A549 (cell line): ENCODE results near the gene NARS2. TPM values are rescaled to one million over a fixed set of nuclear protein-coding genes. Genes with fewer than 3 reads are reported as not detected.

Experiments
- ATAC-seq, 2 experiments: fragments of 200-7000 bp in 1 of 2; fragments of >200 bp in 1 of 2; cut with Nextera tagmentation in 1 of 2; cut with Tn5 transposase in 1 of 2; 3 replicates each; pipeline versions ENCODE4 v1.8.0 to v1.9.1; 2018 to 2020; ENCODE audit warnings: mild to moderate bottlenecking in 1 of 2, moderate library complexity in 1 of 2
- CTCF ChIA-PET: fragments of 300-600 bp; sonication (Branson Sonifier 250); formaldehyde crosslinking; extraction: SDS; loops from one replicate; lab custom pipeline; 2021; ENCODE audit warnings: antibody characterized with exemption, inconsistent platforms; lab: Yijun Ruan, JAX
- POLR2A ChIA-PET: fragments of 350-600 bp; formaldehyde crosslinking; extraction: SDS; loops from one replicate; lab custom pipeline; 2021; ENCODE audit warnings: antibody characterized with exemption, inconsistent platforms; lab: Yijun Ruan, JAX
- DNase-seq, 2 experiments: peaks; one replicate each; pipeline versions ENCODE4 v3.0.0 to v3.0.0-alpha.2; 2011 to 2016; ENCODE audit warnings: low read depth in 1 of 2, low spot score in 1 of 2
- FAIRE-seq: peaks from 2 replicates; lab custom pipeline; 2011; peaks lifted over from hg19 to GRCh38; lab: Jason Lieb, UNC
- H3K27ac ChIP-seq, 2 experiments: fragments of >200 bp; sonication (Bioruptor Twin); formaldehyde crosslinking; 3 replicates each; pipeline ENCODE4 v1.5.1; 2016 to 2017
- H3K4me1 ChIP-seq: fragments of >200 bp; sonication (Bioruptor Twin); formaldehyde crosslinking; 3 replicates; pipeline ENCODE4 v1.6.1; 2016
- H3K4me2 ChIP-seq: fragments of >200 bp; sonication (Bioruptor Twin); formaldehyde crosslinking; 3 replicates; pipeline ENCODE4 v1.6.1; 2016
- H3K4me3 ChIP-seq: fragments of >200 bp; sonication (Bioruptor Twin); formaldehyde crosslinking; 3 replicates; pipeline ENCODE4 v1.5.1; 2016
- H3K9me3 ChIP-seq: fragments of >200 bp; sonication (Bioruptor Twin); formaldehyde crosslinking; 3 replicates; pipeline ENCODE4 v1.6.1; 2016
- CHD2 ChIP-seq: fragments of 150-350 bp; IDR thresholded peaks from 2 replicates; pipeline ENCODE4 v1.6.1; 2014; ENCODE audit warnings: low read length; ENCODE audit not compliant: partially characterized antibody
- CHD4 ChIP-seq: fragments of 200-600 bp; sonication (generic); IDR thresholded peaks from 2 replicates; pipeline ENCODE4 v1.6.1; 2016; ENCODE audit warnings: antibody characterized with exemption, mild to moderate bottlenecking, borderline replicate concordance
- EHF ChIP-seq: fragments of 250-450 bp; sonication (Bioruptor Pico); IDR thresholded peaks from 2 replicates; pipeline ENCODE4 v1.5.0; 2020; ENCODE audit warnings: mild to moderate bottlenecking
- EP300 ChIP-seq, 2 experiments: fragments of >200 bp; sonication (Bioruptor Twin); formaldehyde crosslinking; IDR thresholded peaks; 2 replicates in 1 of 2; 3 replicates in 1 of 2; pipeline ENCODE4 v1.6.1; 2016 to 2017
- HEYL ChIP-seq: fragments of 250-450 bp; sonication (Bioruptor Pico); IDR thresholded peaks from 2 replicates; pipeline ENCODE4 v1.8.0; 2021; ENCODE audit warnings: mild to moderate bottlenecking, moderate library complexity
- HOXB5 ChIP-seq: fragments of 250-450 bp; sonication (Bioruptor Pico); IDR thresholded peaks from 2 replicates; pipeline ENCODE4 v1.5.0; 2020; ENCODE audit warnings: mild to moderate bottlenecking, moderate library complexity
- JUN ChIP-seq, 2 experiments: fragments of >200 bp; sonication (Bioruptor Twin); formaldehyde crosslinking; IDR thresholded peaks; 2 replicates in 1 of 2; 3 replicates in 1 of 2; pipeline ENCODE4 v1.6.1; 2016 to 2017
- KDM5A ChIP-seq: fragments of 200-600 bp; sonication (generic); IDR thresholded peaks from 2 replicates; pipeline ENCODE4 v1.6.1; 2016; ENCODE audit warnings: antibody characterized with exemption, mild to moderate bottlenecking
- NR3C1 ChIP-seq: fragments of >200 bp; sonication (Bioruptor Twin); formaldehyde crosslinking; IDR thresholded peaks from 3 replicates; pipeline ENCODE4 v1.6.1; 2017
- POLR2AphosphoS2 ChIP-seq: conservative IDR thresholded peaks from 2 replicates; pipeline ENCODE4 v1.6.1; 2012; ENCODE audit warnings: low read length, improper control_type of control experiment, inconsistent platforms
- RAD21 ChIP-seq, 2 experiments: fragments of >200 bp in 1 of 2; sonication (Bioruptor Twin) in 1 of 2; formaldehyde crosslinking in 1 of 2; IDR thresholded peaks in 1 of 2; conservative IDR thresholded peaks in 1 of 2; 2 replicates in 1 of 2; 3 replicates in 1 of 2; pipeline ENCODE4 v1.6.1; 2012 to 2018; ENCODE audit warnings: inconsistent platforms in 1 of 2
- RNF2 ChIP-seq: fragments of 200-600 bp; sonication (generic); IDR thresholded peaks from 2 replicates; pipeline ENCODE4 v1.6.1; 2016; ENCODE audit warnings: low read depth, mild to moderate bottlenecking, antibody characterized with exemption, moderate library complexity, borderline replicate concordance
- TFCP2L1 ChIP-seq: fragments of 250-450 bp; sonication (Bioruptor Pico); IDR thresholded peaks from 2 replicates; pipeline ENCODE4 v1.5.0; 2021; ENCODE audit warnings: mild to moderate bottlenecking
- TP53 ChIP-seq: fragments of 250-450 bp; sonication (Bioruptor Pico); IDR thresholded peaks from 2 replicates; pipeline ENCODE4 v1.5.0; 2021; ENCODE audit warnings: mild to moderate bottlenecking, moderate library complexity
- ZNF302 ChIP-seq: fragments of 250-450 bp; sonication (Bioruptor Pico); IDR thresholded peaks from 2 replicates; pipeline ENCODE4 v1.9.0; 2021; ENCODE audit warnings: inconsistent platforms, mild to moderate bottlenecking, moderate library complexity
- WGBS: methylation state at CpG from one replicate; pipeline ENCODE4 v1.1.6; 2017; ENCODE audit errors: missing lambda C conversion rate; 5-methylcytosine and 5-hydroxymethylcytosine counted together
- polyA plus RNA-seq, 4 experiments: library from polyadenylated mRNA; depleted of rRNA in 3 of 4; stranded (reverse); fragments of >200 nt; fragmentation: RNase III in 1 of 4; extraction: RNeasy Plus Mini Kit Qiagen cat#74134 plus additional on column Dnase treatment in 1 of 4; gene quantifications; 2 replicates in 3 of 4; 3 replicates in 1 of 4; pipeline ENCODE4 v1.2.3, GENCODE V29; 2011 to 2017
- TF ChIP-seq, protein P1 (sequence below): fragments of 250-450 bp; sonication (Bioruptor Pico); IDR thresholded peaks from 2 replicates; pipeline ENCODE4 v1.5.0; 2021; ENCODE audit warnings: mild to moderate bottlenecking, moderate library complexity, borderline replicate concordance
- TF ChIP-seq, protein P2 (sequence below): fragments of 150-350 bp; IDR thresholded peaks from 2 replicates; pipeline ENCODE4 v1.6.1; 2014; ENCODE audit warnings: low read depth, mild to moderate bottlenecking, low read length
- TF ChIP-seq, protein P3 (sequence below): fragments of 250-450 bp; sonication (Bioruptor Pico); IDR thresholded peaks from 2 replicates; pipeline ENCODE4 v1.5.0; 2020; ENCODE audit warnings: low read depth, mild to moderate bottlenecking, moderate library complexity
- TF ChIP-seq, protein P4 (sequence below): IDR thresholded peaks from 2 replicates; pipeline ENCODE4 v1.6.1; 2012; ENCODE audit warnings: low read depth, borderline replicate concordance
- TF ChIP-seq, protein P5 (sequence below): IDR thresholded peaks from 2 replicates; pipeline ENCODE4 v1.6.1; 2012

The NARS2 gene
- polyA plus RNA-seq, 2 of the 4 experiments (the other 2 are of a cell fraction), result 29.7 to 57.7 TPM

DNA sequence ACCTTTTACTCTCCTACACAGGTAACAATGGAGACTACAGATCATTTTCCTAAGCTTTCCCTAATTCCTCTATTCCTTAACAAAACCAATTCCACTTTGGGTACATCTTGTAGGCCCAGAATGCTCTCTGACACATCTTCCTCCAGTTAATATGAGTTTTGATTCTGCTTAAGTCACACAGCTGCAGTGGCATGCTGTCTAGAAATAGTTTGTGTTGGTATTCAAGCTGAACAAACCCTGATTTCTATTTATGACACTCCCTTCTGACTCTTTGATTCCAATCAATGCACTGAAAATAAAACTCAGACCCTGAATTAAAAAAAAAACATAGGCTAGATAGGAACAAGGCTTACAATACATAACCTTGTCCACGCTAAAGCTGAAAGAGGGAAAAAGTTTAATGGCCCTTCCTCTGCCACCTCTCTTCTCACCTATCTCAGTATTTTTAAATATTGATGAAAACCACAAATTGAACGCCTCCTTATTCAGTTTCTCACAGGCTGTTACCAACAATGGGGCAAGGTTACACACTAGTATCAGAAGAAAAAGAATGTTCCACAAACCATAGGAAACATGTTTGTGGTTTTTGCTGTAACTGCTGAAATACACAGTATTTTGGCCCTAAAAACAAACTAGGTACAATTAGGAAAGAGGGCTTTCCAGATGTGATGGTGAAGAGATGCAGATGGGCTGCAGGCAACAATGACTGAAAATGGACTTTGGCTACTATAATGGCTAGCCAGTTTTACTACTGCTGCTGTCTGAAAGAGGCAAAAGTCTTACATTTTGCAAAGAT, 121.3 kb downstream of the NARS2 start (continued):
- TF ChIP-seq, protein P1, sequence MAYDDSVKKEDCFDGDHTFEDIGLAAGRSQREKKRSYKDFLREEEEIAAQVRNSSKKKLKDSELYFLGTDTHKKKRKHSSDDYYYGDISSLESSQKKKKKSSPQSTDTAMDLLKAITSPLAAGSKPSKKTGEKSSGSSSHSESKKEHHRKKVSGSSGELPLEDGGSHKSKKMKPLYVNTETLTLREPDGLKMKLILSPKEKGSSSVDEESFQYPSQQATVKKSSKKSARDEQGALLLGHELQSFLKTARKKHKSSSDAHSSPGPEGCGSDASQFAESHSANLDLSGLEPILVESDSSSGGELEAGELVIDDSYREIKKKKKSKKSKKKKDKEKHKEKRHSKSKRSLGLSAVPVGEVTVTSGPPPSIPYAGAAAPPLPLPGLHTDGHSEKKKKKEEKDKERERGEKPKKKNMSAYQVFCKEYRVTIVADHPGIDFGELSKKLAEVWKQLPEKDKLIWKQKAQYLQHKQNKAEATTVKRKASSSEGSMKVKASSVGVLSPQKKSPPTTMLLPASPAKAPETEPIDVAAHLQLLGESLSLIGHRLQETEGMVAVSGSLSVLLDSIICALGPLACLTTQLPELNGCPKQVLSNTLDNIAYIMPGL (CRISPR knock-in tag), result no peak

DNA sequence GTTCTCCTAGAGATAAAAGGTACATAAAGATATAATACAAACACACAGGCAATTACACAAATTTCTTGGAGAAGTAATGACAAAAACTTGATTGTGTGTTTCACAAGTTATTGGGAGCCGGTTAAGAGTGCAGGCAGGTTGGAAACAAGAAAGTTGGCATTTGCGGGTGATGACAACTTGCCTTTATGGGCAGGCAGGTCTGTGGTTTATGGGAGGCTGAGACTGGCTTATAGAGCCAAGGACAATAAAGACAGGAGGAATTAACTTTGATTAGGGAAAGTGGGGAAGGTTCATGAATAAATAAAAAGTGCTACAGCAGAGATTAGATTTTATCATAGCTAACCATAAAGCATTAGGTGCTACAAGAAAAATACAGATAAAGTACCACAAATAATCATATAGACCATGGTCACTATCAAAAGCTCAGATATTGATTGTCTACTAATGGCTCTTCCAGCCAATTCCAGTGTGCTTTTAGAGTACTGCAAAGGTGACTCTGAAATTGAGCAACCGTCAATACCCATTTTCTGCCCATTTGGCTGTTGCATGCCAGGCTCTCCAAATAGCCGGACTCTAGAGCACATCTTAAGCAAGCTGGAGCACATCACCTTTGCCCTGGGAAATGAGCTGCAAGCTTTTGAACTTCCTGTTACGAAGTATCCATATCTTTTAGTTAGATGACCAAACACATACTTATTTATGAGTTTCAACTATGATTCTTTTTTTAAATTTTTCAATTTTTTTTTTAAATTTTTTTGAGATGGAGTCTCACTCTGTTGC, 123.1 kb downstream of the NARS2 start:
- Histone ChIP-seq H3K4me3 (no peak overlapping the region), H3K9me3 (no peaks in the 10 kb centered on the region), H3K4me2 (no peak overlapping the region), H3K4me1 (no peaks in the 10 kb centered on the region), H3K27ac (no peak overlapping the region)
- ATAC-seq, result no peak
- ChIA-PET POLR2A (no interaction called here), CTCF (interaction anchor here (0.6 to 1.1 kb wide), 3 partner anchors 31 to 113 kb away, joined by 3 read pairs; no protein-coding TSS in a partner anchor)
- DNase-seq, result no peak
- 94% methylated on average over 5 of the region's 5 CpGs for WGBS
- TF ChIP-seq TFCP2L1 (CRISPR knock-in tag), result no peak
- no peak for TF ChIP-seq EP300 (IDR thresholded peaks at IDR 0.05)
- no peak for TF ChIP-seq POLR2AphosphoS2
- TF ChIP-seq, protein P2, sequence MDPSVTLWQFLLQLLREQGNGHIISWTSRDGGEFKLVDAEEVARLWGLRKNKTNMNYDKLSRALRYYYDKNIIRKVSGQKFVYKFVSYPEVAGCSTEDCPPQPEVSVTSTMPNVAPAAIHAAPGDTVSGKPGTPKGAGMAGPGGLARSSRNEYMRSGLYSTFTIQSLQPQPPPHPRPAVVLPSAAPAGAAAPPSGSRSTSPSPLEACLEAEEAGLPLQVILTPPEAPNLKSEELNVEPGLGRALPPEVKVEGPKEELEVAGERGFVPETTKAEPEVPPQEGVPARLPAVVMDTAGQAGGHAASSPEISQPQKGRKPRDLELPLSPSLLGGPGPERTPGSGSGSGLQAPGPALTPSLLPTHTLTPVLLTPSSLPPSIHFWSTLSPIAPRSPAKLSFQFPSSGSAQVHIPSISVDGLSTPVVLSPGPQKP, result no peak
- no peak for TF ChIP-seq RNF2
- no peak for TF ChIP-seq TP53 (CRISPR knock-in tag)
- TF ChIP-seq HOXB5 (CRISPR knock-in tag), result no peak
- TF ChIP-seq EHF (CRISPR knock-in tag), result no peak
- TF ChIP-seq, protein P3, sequence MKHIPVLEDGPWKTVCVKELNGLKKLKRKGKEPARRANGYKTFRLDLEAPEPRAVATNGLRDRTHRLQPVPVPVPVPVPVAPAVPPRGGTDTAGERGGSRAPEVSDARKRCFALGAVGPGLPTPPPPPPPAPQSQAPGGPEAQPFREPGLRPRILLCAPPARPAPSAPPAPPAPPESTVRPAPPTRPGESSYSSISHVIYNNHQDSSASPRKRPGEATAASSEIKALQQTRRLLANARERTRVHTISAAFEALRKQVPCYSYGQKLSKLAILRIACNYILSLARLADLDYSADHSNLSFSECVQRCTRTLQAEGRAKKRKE, result no peak
- TF ChIP-seq RAD21 (conservative IDR thresholded peaks at IDR 0.05 in 1 of 2, IDR thresholded peaks at IDR 0.05 in 1 of 2), result no peak
- TF ChIP-seq CHD2, result no peak
- TF ChIP-seq CHD4, result no peak
- TF ChIP-seq, protein P4, sequence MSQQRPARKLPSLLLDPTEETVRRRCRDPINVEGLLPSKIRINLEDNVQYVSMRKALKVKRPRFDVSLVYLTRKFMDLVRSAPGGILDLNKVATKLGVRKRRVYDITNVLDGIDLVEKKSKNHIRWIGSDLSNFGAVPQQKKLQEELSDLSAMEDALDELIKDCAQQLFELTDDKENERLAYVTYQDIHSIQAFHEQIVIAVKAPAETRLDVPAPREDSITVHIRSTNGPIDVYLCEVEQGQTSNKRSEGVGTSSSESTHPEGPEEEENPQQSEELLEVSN, result no peak
- TF ChIP-seq ZNF302 (CRISPR knock-in tag), result no peak
- TF ChIP-seq, protein P5, sequence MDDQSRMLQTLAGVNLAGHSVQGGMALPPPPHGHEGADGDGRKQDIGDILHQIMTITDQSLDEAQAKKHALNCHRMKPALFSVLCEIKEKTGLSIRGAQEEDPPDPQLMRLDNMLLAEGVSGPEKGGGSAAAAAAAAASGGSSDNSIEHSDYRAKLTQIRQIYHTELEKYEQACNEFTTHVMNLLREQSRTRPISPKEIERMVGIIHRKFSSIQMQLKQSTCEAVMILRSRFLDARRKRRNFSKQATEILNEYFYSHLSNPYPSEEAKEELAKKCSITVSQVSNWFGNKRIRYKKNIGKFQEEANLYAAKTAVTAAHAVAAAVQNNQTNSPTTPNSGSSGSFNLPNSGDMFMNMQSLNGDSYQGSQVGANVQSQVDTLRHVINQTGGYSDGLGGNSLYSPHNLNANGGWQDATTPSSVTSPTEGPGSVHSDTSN, result no peak
- TF ChIP-seq NR3C1, result no peak
- TF ChIP-seq HEYL (CRISPR knock-in tag), result no peak
- TF ChIP-seq KDM5A, result no peak
- no peak for TF ChIP-seq JUN (IDR thresholded peaks at IDR 0.05)
- no peak for FAIRE-seq
